Neutrophil (primary cell): ENCODE data around the gene ANKRD11.
"Not testable (repeated sequence)": the region's sequence is repeated elsewhere in the genome, so short reads cannot be mapped to it uniquely, and the experiment has no call there.

Source experiments
- H3K27ac ChIP-seq: fragments of 200-600 bp; sonication (generic); 2 replicates; pipeline ENCODE4 v1.5.1; 2016; ENCODE audit warnings: mild to moderate bottlenecking, moderate library complexity
- H3K27me3 ChIP-seq: fragments of 200-600 bp; sonication (generic); 2 replicates; pipeline ENCODE4 v1.6.0; 2016; ENCODE audit warnings: mild to moderate bottlenecking
- H3K36me3 ChIP-seq: fragments of 200-600 bp; sonication (generic); 2 replicates; pipeline ENCODE4 v1.5.1; 2017
- H3K4me1 ChIP-seq, 2 experiments: fragments of 200-600 bp in 1 of 2; sonication (generic) in 1 of 2; 1 replicate in 1 of 2; 2 replicates in 1 of 2; pipeline versions ENCODE4 v1.5.1 to v1.6.1; 2013 to 2016; ENCODE audit warnings: low read depth in 1 of 2, low read length in 1 of 2, mild to moderate bottlenecking in 1 of 2, moderate library complexity in 1 of 2; ENCODE audit not compliant: control insufficient read depth in 1 of 2, insufficient read depth in 1 of 2
- H3K4me3 ChIP-seq, 2 experiments: fragments of 200-600 bp in 1 of 2; sonication (generic) in 1 of 2; 1 replicate in 1 of 2; 2 replicates in 1 of 2; pipeline ENCODE4 v1.5.1; 2013 to 2016; ENCODE audit warnings: low read depth in 1 of 2, low read length in 1 of 2, mild to moderate bottlenecking in 1 of 2, moderate library complexity in 1 of 2
- H3K9me3 ChIP-seq: fragments of 200-600 bp; sonication (generic); 2 replicates; pipeline ENCODE4 v1.5.1; 2016
- TF ChIP-seq, protein P1 (sequence below): fragments of 200-600 bp; sonication (generic); IDR thresholded peaks from 2 replicates; pipeline ENCODE4 v1.5.1; 2016; ENCODE audit warnings: antibody characterized with exemption

ANKRD11 gene

GRCh38 chr16:89437991-89438390 lies 52.4 kb downstream of the ANKRD11 start:
- Histone ChIP-seq H3K4me1 (peaks cover 92 to 95% of the 10 kb centered on the region in 2 experiments), H3K4me3 (no peak overlapping the region), H3K27ac (peak overlapping the region; percentile 92), H3K36me3 (no peaks in the 10 kb centered on the region), H3K27me3 (no peaks in the 10 kb centered on the region), H3K9me3 (no peaks in the 10 kb centered on the region)
- TF ChIP-seq, protein P1, sequence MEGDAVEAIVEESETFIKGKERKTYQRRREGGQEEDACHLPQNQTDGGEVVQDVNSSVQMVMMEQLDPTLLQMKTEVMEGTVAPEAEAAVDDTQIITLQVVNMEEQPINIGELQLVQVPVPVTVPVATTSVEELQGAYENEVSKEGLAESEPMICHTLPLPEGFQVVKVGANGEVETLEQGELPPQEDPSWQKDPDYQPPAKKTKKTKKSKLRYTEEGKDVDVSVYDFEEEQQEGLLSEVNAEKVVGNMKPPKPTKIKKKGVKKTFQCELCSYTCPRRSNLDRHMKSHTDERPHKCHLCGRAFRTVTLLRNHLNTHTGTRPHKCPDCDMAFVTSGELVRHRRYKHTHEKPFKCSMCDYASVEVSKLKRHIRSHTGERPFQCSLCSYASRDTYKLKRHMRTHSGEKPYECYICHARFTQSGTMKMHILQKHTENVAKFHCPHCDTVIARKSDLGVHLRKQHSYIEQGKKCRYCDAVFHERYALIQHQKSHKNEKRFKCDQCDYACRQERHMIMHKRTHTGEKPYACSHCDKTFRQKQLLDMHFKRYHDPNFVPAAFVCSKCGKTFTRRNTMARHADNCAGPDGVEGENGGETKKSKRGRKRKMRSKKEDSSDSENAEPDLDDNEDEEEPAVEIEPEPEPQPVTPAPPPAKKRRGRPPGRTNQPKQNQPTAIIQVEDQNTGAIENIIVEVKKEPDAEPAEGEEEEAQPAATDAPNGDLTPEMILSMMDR, result no peak

- Histone ChIP-seq H3K27ac (peak overlapping the region; percentile 92), H3K9me3 (no peaks in the 10 kb centered on the region), H3K27me3 (no peaks in the 10 kb centered on the region), H3K36me3 (no peaks in the 10 kb centered on the region), H3K4me3 (no peak overlapping the region), H3K4me1 (peaks cover 87 to 94% of the 10 kb centered on the region in 2 experiments)
- TF ChIP-seq, protein P1, result no peak
These were observed 52.9 kb downstream of the ANKRD11 start for GRCh38 chr16:89437251-89437987.

- Histone ChIP-seq H3K4me3 (peak overlapping the region; percentile 42 to 53), H3K36me3 (no peaks in the 10 kb centered on the region), H3K27ac (peak overlapping the region; percentile 92), H3K27me3 (no peaks in the 10 kb centered on the region), H3K4me1 (peaks cover 87 to 93% of the 10 kb centered on the region in 2 experiments), H3K9me3 (no peaks in the 10 kb centered on the region)
- TF ChIP-seq, protein P1, result no peak
These were observed 54.0 kb downstream of the ANKRD11 start for GRCh38 chr16:89436366-89436765.

- H3K4me3 ChIP-seq, result peak overlapping the region; percentile 42 to 53
- H3K27ac ChIP-seq, result peak overlapping the region; percentile 92
- H3K9me3 ChIP-seq, H3K36me3 ChIP-seq, H3K27me3 ChIP-seq: not testable (repeated sequence)
- H3K4me1 ChIP-seq, result peaks cover 75 to 83% of the 10 kb centered on the region in 2 experiments
These were observed 55.3 kb downstream of the ANKRD11 start for GRCh38 chr16:89435059-89435458.

- no peaks in the 10 kb centered on the region for H3K27me3 ChIP-seq
- H3K36me3 ChIP-seq, result no peaks in the 10 kb centered on the region
- no peak overlapping the region for H3K4me3 ChIP-seq
- H3K4me1 ChIP-seq, result peaks cover 69 to 78% of the 10 kb centered on the region in 2 experiments
- H3K9me3 ChIP-seq, result no peaks in the 10 kb centered on the region
- TF ChIP-seq, protein P1, result no peak
- peak overlapping the region; percentile 92 for H3K27ac ChIP-seq
These were observed 55.9 kb downstream of the ANKRD11 start for GRCh38 chr16:89434490-89434889.

- peaks cover 62 to 71% of the 10 kb centered on the region in 2 experiments for H3K4me1 ChIP-seq
- not testable (repeated sequence) for H3K36me3 ChIP-seq, H3K27me3 ChIP-seq, H3K9me3 ChIP-seq, H3K4me3 ChIP-seq
- H3K27ac ChIP-seq, result peak overlapping the region; percentile 46
These were observed 56.9 kb downstream of the ANKRD11 start for GRCh38 chr16:89433363-89433984.
